HG02642 (cell line): Measurements from ENCODE around the gene POLK.

Experiments used
- ATAC-seq: cut with Tn5 transposase; IDR thresholded peaks from one replicate; pipeline ENCODE4 v1.9.1; 2021; ENCODE audit warnings: mild to moderate bottlenecking; ENCODE audit not compliant: unreplicated experiment, poor library complexity

POLK gene

DNA sequence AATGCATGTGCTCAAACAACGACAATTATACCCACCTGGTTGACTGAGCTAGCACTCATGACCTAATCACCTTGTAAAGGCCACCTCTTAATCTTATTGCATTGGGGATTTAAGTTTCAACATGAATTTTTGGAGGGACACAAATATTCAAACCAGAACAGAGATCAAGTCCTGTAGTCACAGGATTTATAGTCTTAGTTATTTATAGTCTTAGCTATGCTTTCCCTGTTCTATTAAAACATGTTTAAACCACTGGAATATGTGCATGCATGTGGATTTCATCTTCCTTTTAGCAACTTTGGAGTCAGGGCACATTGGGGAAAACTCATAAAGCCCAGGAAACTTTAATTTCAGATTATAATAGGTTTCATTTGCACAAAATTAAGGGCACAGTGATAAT lies 126.3 kb downstream of the POLK start:
- ATAC-seq: no peak

DNA sequence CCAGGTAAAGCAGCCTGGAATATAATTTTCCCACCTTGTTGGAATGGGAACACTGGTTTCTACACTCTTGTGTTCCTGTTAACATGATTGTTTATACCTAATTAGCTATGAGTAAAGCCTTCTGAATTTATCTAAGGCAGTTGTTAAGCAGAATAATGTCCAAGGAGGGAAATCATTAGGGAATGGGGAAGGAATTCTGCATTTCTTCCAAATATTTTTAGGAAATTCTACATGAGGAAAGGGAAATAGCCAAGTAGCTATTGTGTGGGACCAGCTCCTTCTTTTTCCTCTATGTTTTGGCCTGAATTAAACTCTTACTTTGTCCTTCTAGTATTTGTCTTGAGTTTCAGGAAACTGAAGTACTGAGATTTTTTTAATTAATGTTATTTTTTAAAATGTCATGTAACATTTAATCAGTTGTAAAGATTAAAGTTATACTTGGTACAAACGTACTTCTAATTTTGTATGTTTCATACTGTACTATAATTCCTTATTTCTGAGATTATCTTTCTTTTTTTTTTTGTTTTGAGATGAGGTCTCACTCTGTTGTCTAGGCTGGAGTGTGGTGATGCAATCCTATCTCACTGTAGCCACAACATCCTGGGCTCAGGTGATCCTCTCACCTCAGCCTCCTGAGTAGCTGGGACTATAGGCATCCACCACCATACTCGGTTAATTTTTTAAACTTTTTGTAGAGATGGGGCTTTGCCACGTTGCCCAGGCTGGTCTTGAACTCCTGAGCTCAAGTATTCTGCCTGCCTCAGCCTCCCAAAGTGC lies 128.0 kb downstream of the POLK start:
- no peak for ATAC-seq

DNA sequence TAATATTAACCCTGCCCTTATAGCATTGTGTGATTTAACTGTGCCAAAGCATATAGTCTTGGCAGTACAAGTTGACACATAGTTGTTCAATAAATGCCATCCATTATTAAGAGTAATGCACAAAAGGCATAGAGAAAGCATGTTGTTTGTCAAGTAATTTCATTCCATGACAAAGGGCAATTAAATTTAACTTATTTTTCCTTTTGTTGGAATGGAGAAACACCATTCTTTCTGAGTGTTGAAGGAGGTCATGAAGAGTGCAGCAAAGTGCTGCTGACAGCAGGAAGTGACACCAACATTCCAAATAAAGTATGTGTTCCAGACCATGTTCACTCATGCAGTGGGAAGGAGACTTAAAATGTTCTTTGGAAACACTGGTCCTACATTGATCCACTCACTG lies 128.7 kb downstream of the POLK start:
- no peak for ATAC-seq

DNA sequence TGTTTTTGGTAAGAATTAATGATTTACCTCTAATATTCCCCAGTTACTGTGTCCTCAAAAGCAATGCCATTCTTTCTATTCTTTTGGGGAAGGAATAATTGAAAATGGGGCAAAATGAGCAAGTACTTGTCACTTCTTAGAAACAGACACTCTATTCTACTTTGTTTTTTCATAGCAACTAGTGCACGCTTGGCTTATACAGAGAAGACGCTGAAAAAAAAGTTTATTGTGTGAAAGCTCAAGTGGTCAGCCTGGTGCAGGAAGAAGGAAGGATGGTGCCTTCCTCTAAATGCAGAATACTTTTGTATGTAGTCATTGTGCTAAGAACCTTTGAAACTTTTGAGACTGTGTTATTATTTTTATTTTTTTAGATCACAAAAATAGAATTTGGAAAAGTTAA lies 129.1 kb downstream of the POLK start:
- ATAC-seq: no peak

DNA sequence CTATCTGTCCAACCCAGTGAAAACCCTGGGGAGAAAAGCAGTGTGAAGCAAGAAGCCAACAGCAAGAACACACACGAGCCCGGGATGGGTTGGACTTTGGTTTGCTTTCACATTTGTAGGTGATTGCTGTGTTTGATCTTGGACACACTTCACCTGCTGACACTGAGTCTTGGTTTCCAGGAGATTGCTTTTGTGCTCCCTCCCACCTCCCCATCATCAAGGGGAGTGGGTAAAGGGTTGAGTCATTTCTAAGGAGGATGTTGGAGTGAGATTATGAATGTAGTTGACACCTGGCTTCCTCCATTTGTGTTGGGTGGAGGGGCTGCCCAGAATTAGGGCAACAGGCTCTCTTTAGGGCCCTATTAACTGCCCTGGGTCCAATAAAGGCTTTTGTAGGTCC lies 137.0 kb downstream of the POLK start:
- peak; percentile 52 for ATAC-seq
